H1 (cell line): ENCODE results near the gene ELP5. TPM values are rescaled to one million over a fixed set of nuclear protein-coding genes. Genes with fewer than 3 reads are reported as not detected.

ENCODE experiments used
- EZH2 ChIP-seq: fragments of 200-600 bp; sonication (generic); IDR thresholded peaks from 2 replicates; pipeline ENCODE4 v1.7.1; 2012; ENCODE audit warnings: low read depth, mild to moderate bottlenecking, moderate library complexity, low read length, inconsistent platforms; ENCODE audit not compliant: severe bottlenecking
- RBBP5 ChIP-seq: IDR thresholded peaks from 2 replicates; pipeline ENCODE4 v1.7.1; 2012; ENCODE audit warnings: low read depth, mild to moderate bottlenecking, inconsistent platforms, low read length, moderate library complexity, borderline replicate concordance
- RFX5 ChIP-seq: IDR thresholded peaks from 2 replicates; pipeline ENCODE4 v1.6.1; 2011; ENCODE audit warnings: low read depth, low read length, improper control_type of control experiment, borderline replicate concordance
- SAP30 ChIP-seq: fragments of 300-600 bp; sonication (generic); IDR thresholded peaks from 2 replicates; pipeline ENCODE4 v1.7.1; 2012; ENCODE audit warnings: low read length, moderate library complexity, mild to moderate bottlenecking, inconsistent platforms; ENCODE audit not compliant: insufficient read depth, insufficient replicate concordance
- SIN3A ChIP-seq, 2 experiments: IDR thresholded peaks in 1 of 2; conservative IDR thresholded peaks in 1 of 2; 2 replicates each; pipeline ENCODE4 v1.6.1; 2011 to 2012; ENCODE audit warnings: low read length in 2 of 2, improper control_type of control experiment in 1 of 2, low read depth in 1 of 2, mild to moderate bottlenecking in 1 of 2
- SUZ12 ChIP-seq: fragments of 200-600 bp; sonication (generic); IDR thresholded peaks from 2 replicates; pipeline ENCODE4 v1.6.1; 2012; ENCODE audit warnings: mild to moderate bottlenecking, inconsistent platforms, low read length, moderate library complexity, mixed read lengths
- TAF1 ChIP-seq: IDR thresholded peaks from 2 replicates; pipeline ENCODE4 v1.6.1; 2011; ENCODE audit warnings: mild to moderate bottlenecking, low read depth, low read length
- TAF7 ChIP-seq: optimal IDR thresholded peaks from 2 replicates; pipeline ENCODE3; 2011; ENCODE audit warnings: low read depth, mild to moderate bottlenecking, inconsistent platforms, low read length, moderate library complexity, borderline replicate concordance
- polyA plus RNA-seq, 7 experiments: library from polyadenylated mRNA; depleted of rRNA in 3 of 7; stranded (reverse) in 5 of 7; unstranded in 2 of 7; fragments of >200 nt in 5 of 7; fragments of 200-250 nt in 2 of 7; gene quantifications; 1 replicate in 5 of 7; 2 replicates in 1 of 7; 4 replicates in 1 of 7; pipeline versions ENCODE4 v1.2.1 to v1.2.3, GENCODE V29; 2011 to 2013; ENCODE audit warnings: missing spikeins in 2 of 7, mixed read lengths in 2 of 7
- total RNA-seq: library from RNA; stranded (reverse); fragmentation: NEBNext Ultra II Directional; extraction: Animal tissue kit (Norgen Biotek cat#: 25700); gene quantifications from 2 replicates; pipeline ENCODE4 v1.2.1, GENCODE V29; 2021
- TF ChIP-seq, protein P1 (sequence below): fragments of 300-600 bp; sonication (generic); IDR thresholded peaks from 2 replicates; pipeline ENCODE4 v1.7.1; 2012; ENCODE audit warnings: low read length, moderate library complexity, mild to moderate bottlenecking, inconsistent platforms; ENCODE audit not compliant: insufficient replicate concordance

Gene ELP5
- total and polyA plus RNA-seq, 2 of the 8 experiments (the other 6 are each of a cell fraction or from before 2014, with no cell fraction given), result 75.4 to 107 TPM

- TF ChIP-seq TAF1 (peak; percentile 92), RFX5 (no peak), RBBP5 (peak; percentile 36; the same call in 1 of the 2 replicates), SIN3A (conservative IDR thresholded peaks at IDR 0.05 in 1 of 2, IDR thresholded peaks at IDR 0.05 in 1 of 2; ENCODE audit: low read depth in 1 of 2, low read length in 2 of 2) (peak in 1 of 2 experiments; percentile 33; a peak in 1 of 4 replicates), SAP30 (no peak), EZH2 (no peak), TAF7 (peak; percentile 70), SUZ12 (no peak)
- TF ChIP-seq, protein P1, sequence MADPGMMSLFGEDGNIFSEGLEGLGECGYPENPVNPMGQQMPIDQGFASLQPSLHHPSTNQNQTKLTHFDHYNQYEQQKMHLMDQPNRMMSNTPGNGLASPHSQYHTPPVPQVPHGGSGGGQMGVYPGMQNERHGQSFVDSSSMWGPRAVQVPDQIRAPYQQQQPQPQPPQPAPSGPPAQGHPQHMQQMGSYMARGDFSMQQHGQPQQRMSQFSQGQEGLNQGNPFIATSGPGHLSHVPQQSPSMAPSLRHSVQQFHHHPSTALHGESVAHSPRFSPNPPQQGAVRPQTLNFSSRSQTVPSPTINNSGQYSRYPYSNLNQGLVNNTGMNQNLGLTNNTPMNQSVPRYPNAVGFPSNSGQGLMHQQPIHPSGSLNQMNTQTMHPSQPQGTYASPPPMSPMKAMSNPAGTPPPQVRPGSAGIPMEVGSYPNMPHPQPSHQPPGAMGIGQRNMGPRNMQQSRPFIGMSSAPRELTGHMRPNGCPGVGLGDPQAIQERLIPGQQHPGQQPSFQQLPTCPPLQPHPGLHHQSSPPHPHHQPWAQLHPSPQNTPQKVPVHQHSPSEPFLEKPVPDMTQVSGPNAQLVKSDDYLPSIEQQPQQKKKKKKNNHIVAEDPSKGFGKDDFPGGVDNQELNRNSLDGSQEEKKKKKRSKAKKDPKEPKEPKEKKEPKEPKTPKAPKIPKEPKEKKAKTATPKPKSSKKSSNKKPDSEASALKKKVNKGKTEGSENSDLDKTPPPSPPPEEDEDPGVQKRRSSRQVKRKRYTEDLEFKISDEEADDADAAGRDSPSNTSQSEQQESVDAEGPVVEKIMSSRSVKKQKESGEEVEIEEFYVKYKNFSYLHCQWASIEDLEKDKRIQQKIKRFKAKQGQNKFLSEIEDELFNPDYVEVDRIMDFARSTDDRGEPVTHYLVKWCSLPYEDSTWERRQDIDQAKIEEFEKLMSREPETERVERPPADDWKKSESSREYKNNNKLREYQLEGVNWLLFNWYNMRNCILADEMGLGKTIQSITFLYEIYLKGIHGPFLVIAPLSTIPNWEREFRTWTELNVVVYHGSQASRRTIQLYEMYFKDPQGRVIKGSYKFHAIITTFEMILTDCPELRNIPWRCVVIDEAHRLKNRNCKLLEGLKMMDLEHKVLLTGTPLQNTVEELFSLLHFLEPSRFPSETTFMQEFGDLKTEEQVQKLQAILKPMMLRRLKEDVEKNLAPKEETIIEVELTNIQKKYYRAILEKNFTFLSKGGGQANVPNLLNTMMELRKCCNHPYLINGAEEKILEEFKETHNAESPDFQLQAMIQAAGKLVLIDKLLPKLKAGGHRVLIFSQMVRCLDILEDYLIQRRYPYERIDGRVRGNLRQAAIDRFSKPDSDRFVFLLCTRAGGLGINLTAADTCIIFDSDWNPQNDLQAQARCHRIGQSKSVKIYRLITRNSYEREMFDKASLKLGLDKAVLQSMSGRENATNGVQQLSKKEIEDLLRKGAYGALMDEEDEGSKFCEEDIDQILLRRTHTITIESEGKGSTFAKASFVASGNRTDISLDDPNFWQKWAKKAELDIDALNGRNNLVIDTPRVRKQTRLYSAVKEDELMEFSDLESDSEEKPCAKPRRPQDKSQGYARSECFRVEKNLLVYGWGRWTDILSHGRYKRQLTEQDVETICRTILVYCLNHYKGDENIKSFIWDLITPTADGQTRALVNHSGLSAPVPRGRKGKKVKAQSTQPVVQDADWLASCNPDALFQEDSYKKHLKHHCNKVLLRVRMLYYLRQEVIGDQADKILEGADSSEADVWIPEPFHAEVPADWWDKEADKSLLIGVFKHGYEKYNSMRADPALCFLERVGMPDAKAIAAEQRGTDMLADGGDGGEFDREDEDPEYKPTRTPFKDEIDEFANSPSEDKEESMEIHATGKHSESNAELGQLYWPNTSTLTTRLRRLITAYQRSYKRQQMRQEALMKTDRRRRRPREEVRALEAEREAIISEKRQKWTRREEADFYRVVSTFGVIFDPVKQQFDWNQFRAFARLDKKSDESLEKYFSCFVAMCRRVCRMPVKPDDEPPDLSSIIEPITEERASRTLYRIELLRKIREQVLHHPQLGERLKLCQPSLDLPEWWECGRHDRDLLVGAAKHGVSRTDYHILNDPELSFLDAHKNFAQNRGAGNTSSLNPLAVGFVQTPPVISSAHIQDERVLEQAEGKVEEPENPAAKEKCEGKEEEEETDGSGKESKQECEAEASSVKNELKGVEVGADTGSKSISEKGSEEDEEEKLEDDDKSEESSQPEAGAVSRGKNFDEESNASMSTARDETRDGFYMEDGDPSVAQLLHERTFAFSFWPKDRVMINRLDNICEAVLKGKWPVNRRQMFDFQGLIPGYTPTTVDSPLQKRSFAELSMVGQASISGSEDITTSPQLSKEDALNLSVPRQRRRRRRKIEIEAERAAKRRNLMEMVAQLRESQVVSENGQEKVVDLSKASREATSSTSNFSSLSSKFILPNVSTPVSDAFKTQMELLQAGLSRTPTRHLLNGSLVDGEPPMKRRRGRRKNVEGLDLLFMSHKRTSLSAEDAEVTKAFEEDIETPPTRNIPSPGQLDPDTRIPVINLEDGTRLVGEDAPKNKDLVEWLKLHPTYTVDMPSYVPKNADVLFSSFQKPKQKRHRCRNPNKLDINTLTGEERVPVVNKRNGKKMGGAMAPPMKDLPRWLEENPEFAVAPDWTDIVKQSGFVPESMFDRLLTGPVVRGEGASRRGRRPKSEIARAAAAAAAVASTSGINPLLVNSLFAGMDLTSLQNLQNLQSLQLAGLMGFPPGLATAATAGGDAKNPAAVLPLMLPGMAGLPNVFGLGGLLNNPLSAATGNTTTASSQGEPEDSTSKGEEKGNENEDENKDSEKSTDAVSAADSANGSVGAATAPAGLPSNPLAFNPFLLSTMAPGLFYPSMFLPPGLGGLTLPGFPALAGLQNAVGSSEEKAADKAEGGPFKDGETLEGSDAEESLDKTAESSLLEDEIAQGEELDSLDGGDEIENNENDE, result no peak
These were observed 8.8 kb downstream of the ELP5 start (continued) for GRCh38 chr17:7260651-7261378.
